A673 (cell line): ENCODE measurements around the gene LVRN. TPM values are rescaled to one million over a fixed set of nuclear protein-coding genes. Genes with fewer than 3 reads are reported as not detected.

Experiments used
- BruUV-seq: library from RNA; stranded (reverse); fragments of 400-500 nt; replicated peaks from 2 replicates; lab custom pipeline; 2021; lab: Mats Ljungman, UMichigan
- CTCF ChIA-PET: fragments of 300-600 bp; sonication (Branson Sonifier 250); formaldehyde crosslinking; loops from one replicate; lab custom pipeline; 2022; ENCODE audit warnings: antibody characterized with exemption; lab: Charles Lee
- POLR2A ChIA-PET: fragments of 300-600 bp; sonication (Branson Sonifier 250); formaldehyde crosslinking; loops from one replicate; lab custom pipeline; 2022; ENCODE audit warnings: antibody characterized with exemption; ENCODE audit not compliant: low non-redundant PET; lab: Charles Lee
- DNase-seq: peaks from one replicate; pipeline ENCODE4 v3.0.0-alpha.2; 2015; ENCODE audit warnings: low spot score
- H3K27ac ChIP-seq: fragments of 200-600 bp; sonication (generic); 2 replicates; pipeline ENCODE4 v1.5.1; 2016; ENCODE audit warnings: mixed run types, low read depth, mild to moderate bottlenecking, mixed read lengths, antibody characterized with exemption, low read length; ENCODE audit not compliant: poor library complexity, severe bottlenecking
- H3K27me3 ChIP-seq: fragments of 200-600 bp; sonication (generic); replicated peaks from 2 replicates; pipeline ENCODE4 v1.6.1; 2017; ENCODE audit warnings: mixed run types, low read depth, mild to moderate bottlenecking, mixed read lengths, antibody characterized with exemption, low read length; ENCODE audit not compliant: insufficient read depth, poor library complexity
- H3K36me3 ChIP-seq: fragments of 200-600 bp; sonication (generic); 2 replicates; pipeline ENCODE4 v1.6.1; 2016; ENCODE audit warnings: mixed run types, mild to moderate bottlenecking, mixed read lengths, antibody characterized with exemption, low read length; ENCODE audit not compliant: insufficient read depth, poor library complexity, severe bottlenecking
- H3K4me1 ChIP-seq: fragments of 200-600 bp; sonication (generic); 2 replicates; pipeline ENCODE4 v1.6.1; 2017; ENCODE audit warnings: mixed run types, mild to moderate bottlenecking, mixed read lengths, antibody characterized with exemption, low read length; ENCODE audit not compliant: insufficient read depth, poor library complexity, severe bottlenecking
- H3K4me3 ChIP-seq: fragments of 200-600 bp; sonication (generic); 2 replicates; pipeline ENCODE4 v1.5.1; 2016; ENCODE audit warnings: low read depth, mixed run types, mild to moderate bottlenecking, mixed read lengths, low read length; ENCODE audit not compliant: poor library complexity, severe bottlenecking
- H3K9me3 ChIP-seq: fragments of 200-600 bp; sonication (generic); 2 replicates; pipeline ENCODE4 v1.6.1; 2016; ENCODE audit warnings: mixed run types, low read depth, mild to moderate bottlenecking, mixed read lengths, antibody characterized with exemption, low read length; ENCODE audit not compliant: poor library complexity, severe bottlenecking
- EZH2 ChIP-seq: fragments of 200-600 bp; sonication (generic); IDR thresholded peaks from 2 replicates; pipeline ENCODE4 v1.6.1; 2017; ENCODE audit warnings: borderline replicate concordance, low read depth, mild to moderate bottlenecking, mixed read lengths, antibody characterized with exemption, low read length; ENCODE audit not compliant: poor library complexity, severe bottlenecking
- intact Hi-C: fragments of 100-400 bp; cut with micrococcal nuclease; formaldehyde crosslinking; loops from one replicate; pipeline ENCODE4 v1.10.0; 2022; ENCODE audit not compliant: unreplicated experiment
- total RNA-seq: library from RNA; stranded (reverse); gene quantifications from 2 replicates; pipeline ENCODE4 v1.2.3, GENCODE V29; 2021
- TF ChIP-seq, protein P1 (sequence below): fragments of 300-800, 200-600 bp; sonication (generic); conservative IDR thresholded peaks from 2 replicates; pipeline ENCODE4 v1.5.1; 2017; ENCODE audit warnings: low read depth, mild to moderate bottlenecking, antibody characterized with exemption, low read length, moderate library complexity, mixed read lengths

LVRN gene
- total RNA-seq, 1 experiment from 2014 or later: not detected

DNA sequence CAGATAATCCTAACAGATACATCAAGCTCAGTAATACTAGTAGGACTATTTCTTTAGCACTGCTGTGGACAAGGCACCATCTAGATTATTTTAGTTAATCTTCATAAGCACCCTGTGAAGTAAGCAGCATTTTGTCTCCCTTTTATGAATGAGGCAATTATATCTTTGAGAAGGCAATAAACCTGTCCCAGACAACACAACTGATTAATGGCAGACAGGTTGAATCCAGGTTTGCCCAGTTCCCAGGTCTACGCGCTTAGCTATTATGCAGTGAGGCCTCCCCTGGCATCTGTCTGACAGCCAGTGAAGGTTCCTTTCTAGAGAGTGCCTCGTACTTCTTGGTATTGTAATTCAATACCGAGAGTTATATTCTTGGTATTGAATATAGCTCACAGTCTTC, 9.7 kb upstream of the LVRN start:
- DNase-seq: no peak
- H3K27me3 ChIP-seq: peaks cover 24% of the 10 kb centered on the region
- ChIA-PET CTCF (no interaction called here), POLR2A (interaction anchor here (0.6 kb wide), 1 partner anchor 14 kb away, joined by 4 read pairs; no protein-coding TSS in a partner anchor)
- BruUV-seq: no TSS peak
- H3K9me3 ChIP-seq: no peaks in the 10 kb centered on the region
- no peak overlapping the region for H3K27ac ChIP-seq
- no peak overlapping the region for H3K4me3 ChIP-seq
- no peak for TF ChIP-seq EZH2
- TF ChIP-seq, protein P1, sequence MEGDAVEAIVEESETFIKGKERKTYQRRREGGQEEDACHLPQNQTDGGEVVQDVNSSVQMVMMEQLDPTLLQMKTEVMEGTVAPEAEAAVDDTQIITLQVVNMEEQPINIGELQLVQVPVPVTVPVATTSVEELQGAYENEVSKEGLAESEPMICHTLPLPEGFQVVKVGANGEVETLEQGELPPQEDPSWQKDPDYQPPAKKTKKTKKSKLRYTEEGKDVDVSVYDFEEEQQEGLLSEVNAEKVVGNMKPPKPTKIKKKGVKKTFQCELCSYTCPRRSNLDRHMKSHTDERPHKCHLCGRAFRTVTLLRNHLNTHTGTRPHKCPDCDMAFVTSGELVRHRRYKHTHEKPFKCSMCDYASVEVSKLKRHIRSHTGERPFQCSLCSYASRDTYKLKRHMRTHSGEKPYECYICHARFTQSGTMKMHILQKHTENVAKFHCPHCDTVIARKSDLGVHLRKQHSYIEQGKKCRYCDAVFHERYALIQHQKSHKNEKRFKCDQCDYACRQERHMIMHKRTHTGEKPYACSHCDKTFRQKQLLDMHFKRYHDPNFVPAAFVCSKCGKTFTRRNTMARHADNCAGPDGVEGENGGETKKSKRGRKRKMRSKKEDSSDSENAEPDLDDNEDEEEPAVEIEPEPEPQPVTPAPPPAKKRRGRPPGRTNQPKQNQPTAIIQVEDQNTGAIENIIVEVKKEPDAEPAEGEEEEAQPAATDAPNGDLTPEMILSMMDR: no peak
- no peaks in the 10 kb centered on the region for H3K36me3 ChIP-seq
- H3K4me1 ChIP-seq: no peaks in the 10 kb centered on the region
- intact Hi-C loops: no loop called here

DNA sequence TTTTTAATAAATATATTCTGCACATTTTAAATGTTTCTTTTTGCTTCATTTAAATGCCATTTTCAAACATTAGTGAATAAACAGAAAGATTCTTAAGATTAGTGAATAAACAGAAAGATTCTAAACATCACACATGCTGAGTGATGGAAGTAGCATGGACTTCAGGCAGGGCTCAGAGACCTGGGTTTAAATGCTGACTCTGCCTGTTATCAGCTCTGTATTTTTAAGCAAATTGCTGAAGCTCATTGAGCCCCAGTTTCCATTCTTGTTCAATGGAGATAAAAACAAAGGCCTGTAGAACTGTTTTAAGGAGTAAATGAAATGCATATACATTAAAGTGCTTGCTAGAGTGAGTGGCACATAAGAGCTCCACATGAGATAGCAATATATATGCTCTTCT, 8.1 kb upstream of the LVRN start:
- ChIA-PET CTCF (interaction anchor here (0.6 kb wide), 1 partner anchor 658 kb away, joined by 4 read pairs; the partner anchor contains the start of gene CCDC112), POLR2A (no interaction called here)
- Histone ChIP-seq H3K4me3 (no peak overlapping the region), H3K27ac (no peak overlapping the region), H3K4me1 (no peaks in the 10 kb centered on the region), H3K9me3 (no peaks in the 10 kb centered on the region), H3K27me3 (peaks cover 39% of the 10 kb centered on the region), H3K36me3 (no peaks in the 10 kb centered on the region)
- BruUV-seq: no TSS peak
- intact Hi-C loops: no loop called here
- DNase-seq: no peak
- TF ChIP-seq EZH2: no peak
- TF ChIP-seq, protein P1: no peak

DNA sequence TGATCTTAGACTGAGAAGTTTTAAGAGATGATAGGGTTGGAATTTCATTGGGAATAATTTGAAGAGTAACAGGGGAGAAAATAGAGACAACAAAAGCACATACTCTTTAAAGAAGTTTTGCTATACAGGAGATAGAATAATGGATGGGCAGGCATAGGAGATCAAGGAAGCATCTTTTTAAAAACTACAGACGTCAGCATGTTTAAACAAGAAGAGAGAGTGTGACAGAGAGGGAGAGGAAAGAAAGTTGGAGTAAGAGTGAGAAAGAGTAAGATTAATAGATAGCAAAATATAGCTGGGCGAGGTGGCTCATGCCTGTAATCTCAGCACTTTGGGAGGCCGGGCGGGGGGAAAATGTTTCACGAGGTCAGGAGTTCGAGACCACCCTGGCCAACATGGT, 5.3 kb upstream of the LVRN start:
- POLR2A ChIA-PET: no interaction called here
- intact Hi-C loops: no loop called here

More for the DNA sequence above, 5.3 kb upstream of the LVRN start:
- TF ChIP-seq EZH2: no peak
- TF ChIP-seq, protein P1: no peak
- DNase-seq: no peak
- CTCF ChIA-PET: no interaction called here
- H3K36me3 ChIP-seq: no peaks in the 10 kb centered on the region
- H3K27me3 ChIP-seq: peaks cover 62% of the 10 kb centered on the region
- H3K4me1 ChIP-seq: no peaks in the 10 kb centered on the region
- no TSS peak for BruUV-seq
- no peak overlapping the region for H3K4me3 ChIP-seq
- no peak overlapping the region for H3K27ac ChIP-seq
- H3K9me3 ChIP-seq: no peaks in the 10 kb centered on the region
